Measurements from ENCODE around the gene CRB2.

- TF ChIP-seq CTCF (IDR thresholded peaks at IDR 0.05; ENCODE audit: low read depth, low read length), result no peak
- no peak for TF ChIP-seq POLR2A (IDR thresholded peaks at IDR 0.05; ENCODE audit: extremely low read depth, insufficient read length)
- TF ChIP-seq MYC (IDR thresholded peaks at IDR 0.05; ENCODE audit: low read depth, low read length), result no peak
These were observed 52.6 kb downstream of the CRB2 start for GRCh38 chr9:123408313-123409262.
